H9 (cell line): Measurements from ENCODE around the gene TTC24. TPM values are rescaled to one million over a fixed set of nuclear protein-coding genes. Genes with fewer than 3 reads are reported as not detected.

ENCODE experiments used
- DNase-seq: peaks from one replicate; pipeline ENCODE4 v3.0.0-alpha.2; 2017
- H2AFZ ChIP-seq: one replicate; pipeline ENCODE4 v1.6.1; 2013; ENCODE audit warnings: mild to moderate bottlenecking, low read length, control low read depth, moderate library complexity
- H2AK5ac ChIP-seq: 2 replicates; pipeline ENCODE4 v1.6.1; 2013; ENCODE audit warnings: low read length, control low read depth, mixed read lengths; ENCODE audit not compliant: insufficient read length
- H2BK120ac ChIP-seq: one replicate; pipeline ENCODE4 v1.6.1; 2013; ENCODE audit warnings: low read depth, mild to moderate bottlenecking, low read length, control low read depth, inconsistent platforms; ENCODE audit not compliant: poor library complexity, severe bottlenecking
- H2BK12ac ChIP-seq: 2 replicates; pipeline ENCODE4 v1.6.1; 2013; ENCODE audit warnings: low read length, control low read depth, mixed read lengths, low read depth; ENCODE audit not compliant: insufficient read length
- H2BK15ac ChIP-seq: 2 replicates; pipeline ENCODE4 v1.6.1; 2013; ENCODE audit warnings: low read depth, low read length, control low read depth
- H2BK20ac ChIP-seq: one replicate; pipeline ENCODE4 v1.6.1; 2013; ENCODE audit warnings: low read depth, mild to moderate bottlenecking, low read length, control low read depth, inconsistent platforms; ENCODE audit not compliant: poor library complexity, severe bottlenecking
- H2BK5ac ChIP-seq: 2 replicates; pipeline ENCODE4 v1.6.1; 2013; ENCODE audit warnings: low read length, control low read depth, mixed read lengths; ENCODE audit not compliant: insufficient read length
- H3K14ac ChIP-seq: 2 replicates; pipeline ENCODE4 v1.6.1; 2013; ENCODE audit warnings: low read length, control low read depth; ENCODE audit not compliant: insufficient read depth
- H3K18ac ChIP-seq: 2 replicates; pipeline ENCODE4 v1.6.1; 2013; ENCODE audit warnings: low read depth, mild to moderate bottlenecking, mixed read lengths, low read length, control low read depth; ENCODE audit not compliant: insufficient read length
- H3K23ac ChIP-seq: 2 replicates; pipeline ENCODE4 v1.6.1; 2013; ENCODE audit warnings: low read length, control low read depth, mixed read lengths, low read depth; ENCODE audit not compliant: insufficient read length
- H3K23me2 ChIP-seq: 2 replicates; pipeline ENCODE4 v1.6.1; 2013; ENCODE audit warnings: low read depth, mild to moderate bottlenecking, mixed read lengths, low read length, control low read depth; ENCODE audit not compliant: insufficient read length, poor library complexity, severe bottlenecking
- H3K27ac ChIP-seq: 2 replicates; pipeline ENCODE4 v1.5.1; 2013; ENCODE audit warnings: low read length, control low read depth, mixed read lengths, low read depth; ENCODE audit not compliant: insufficient read length
- H3K27me3 ChIP-seq: 2 replicates; pipeline ENCODE4 v1.6.1; 2013; ENCODE audit warnings: low read length, control low read depth, inconsistent platforms; ENCODE audit not compliant: insufficient read depth
- H3K4ac ChIP-seq: 2 replicates; pipeline ENCODE4 v1.6.1; 2013; ENCODE audit warnings: low read depth, mild to moderate bottlenecking, control low read depth, inconsistent platforms, low read length, moderate library complexity
- H3K4me1 ChIP-seq: 2 replicates; pipeline ENCODE4 v1.6.1; 2013; ENCODE audit warnings: low read length, control low read depth, inconsistent platforms; ENCODE audit not compliant: insufficient read depth
- H3K4me2 ChIP-seq: 2 replicates; pipeline ENCODE4 v1.6.1; 2013; ENCODE audit warnings: low read length, control low read depth, mixed read lengths; ENCODE audit not compliant: insufficient read length, insufficient read depth
- H3K56ac ChIP-seq: 2 replicates; pipeline ENCODE4 v1.6.1; 2013; ENCODE audit warnings: low read depth, mild to moderate bottlenecking, mixed read lengths, low read length, control low read depth; ENCODE audit not compliant: insufficient read length
- H3K79me1 ChIP-seq: 2 replicates; pipeline ENCODE4 v1.6.1; 2013; ENCODE audit warnings: low read depth, mild to moderate bottlenecking, moderate library complexity, low read length, control low read depth, inconsistent platforms; ENCODE audit not compliant: insufficient read depth, poor library complexity, severe bottlenecking
- H3K79me2 ChIP-seq: 2 replicates; pipeline ENCODE4 v1.6.1; 2013; ENCODE audit warnings: low read length, control low read depth, inconsistent platforms; ENCODE audit not compliant: insufficient read depth
- H3K9ac ChIP-seq: 2 replicates; pipeline ENCODE4 v1.6.1; 2013; ENCODE audit warnings: low read length, control low read depth, mixed read lengths; ENCODE audit not compliant: insufficient read length; ENCODE audit errors: extremely low read depth
- H3K9me3 ChIP-seq: one replicate; pipeline ENCODE4 v1.6.1; 2013; ENCODE audit warnings: low read depth, low read length, inconsistent platforms; ENCODE audit not compliant: control insufficient read depth
- H3T11ph ChIP-seq: one replicate; pipeline ENCODE4 v1.6.1; 2013; ENCODE audit warnings: mild to moderate bottlenecking, low read length, control low read depth, inconsistent platforms
- H4K20me1 ChIP-seq: one replicate; pipeline ENCODE4 v1.6.1; 2013; ENCODE audit not compliant: control insufficient read depth, insufficient read length, insufficient read depth
- H4K5ac ChIP-seq: 2 replicates; pipeline ENCODE4 v1.6.1; 2013; ENCODE audit warnings: low read depth, mild to moderate bottlenecking, mixed read lengths, low read length, control low read depth; ENCODE audit not compliant: insufficient read length
- H4K8ac ChIP-seq: replicated peaks from 2 replicates; pipeline ENCODE4 v1.6.1; 2013; ENCODE audit warnings: low read length, control low read depth, mixed read lengths, low read depth; ENCODE audit not compliant: insufficient read length
- H4K91ac ChIP-seq: 2 replicates; pipeline ENCODE4 v1.6.1; 2013; ENCODE audit warnings: low read depth, mild to moderate bottlenecking, moderate library complexity, mixed read lengths, low read length, control low read depth; ENCODE audit not compliant: insufficient read length
- H3K27ac Mint-ChIP-seq, 3 experiments: 2 replicates in 2 of 3; 3 replicates in 1 of 3; pipeline ENCODE4 v1.8.0; 2020 to 2021; ENCODE audit warnings: mixed read lengths in 3 of 3, mild to moderate bottlenecking in 1 of 3, moderate library complexity in 1 of 3
- H3K27me3 Mint-ChIP-seq: 2 replicates; pipeline ENCODE4 v1.8.0; 2021; ENCODE audit warnings: low read depth, mild to moderate bottlenecking, moderate library complexity, mixed read lengths
- H3K36me3 Mint-ChIP-seq, 3 experiments: 2 replicates in 2 of 3; 3 replicates in 1 of 3; pipeline ENCODE4 v1.8.0; 2020 to 2021; ENCODE audit warnings: low read depth in 3 of 3, mixed read lengths in 3 of 3; ENCODE audit not compliant: insufficient read depth in 1 of 3
- H3K4me1 Mint-ChIP-seq, 2 experiments: 2 replicates each; pipeline ENCODE4 v1.8.0; 2020; ENCODE audit warnings: mixed read lengths in 2 of 2
- H3K4me3 Mint-ChIP-seq, 2 experiments: 2 replicates in 1 of 2; 3 replicates in 1 of 2; pipeline ENCODE4 v1.8.0; 2020 to 2021; ENCODE audit warnings: mild to moderate bottlenecking in 2 of 2, mixed read lengths in 2 of 2, moderate library complexity in 1 of 2
- H3K9me3 Mint-ChIP-seq, 2 experiments: 2 replicates in 1 of 2; 3 replicates in 1 of 2; pipeline ENCODE4 v1.8.0; 2020; ENCODE audit warnings: mild to moderate bottlenecking in 2 of 2, mixed read lengths in 2 of 2, moderate library complexity in 1 of 2
- CTCF ChIP-seq: fragments of 200-600 bp; sonication (generic); conservative IDR thresholded peaks from 3 replicates; pipeline ENCODE4 v1.8.0; 2021; ENCODE audit warnings: antibody characterized with exemption, mild to moderate bottlenecking
- WGBS: extraction: QIAGEN DNeasy Blood & Tissue Kit; methylation state at CpG from one replicate; pipeline ENCODE4 v1.1.7; 2013; ENCODE audit warnings: missing lambda C conversion rate, low lambda C conversion rate, mixed read lengths; ENCODE audit not compliant: insufficient read length; ENCODE audit errors: extremely low coverage; 5-methylcytosine and 5-hydroxymethylcytosine counted together
- total RNA-seq: library from RNA; stranded (reverse); gene quantifications from 2 replicates; pipeline ENCODE4 v1.2.1, GENCODE V29; 2021

TTC24 gene
- total RNA-seq, 1 experiment from 2014 or later, result 0.26 TPM

DNA sequence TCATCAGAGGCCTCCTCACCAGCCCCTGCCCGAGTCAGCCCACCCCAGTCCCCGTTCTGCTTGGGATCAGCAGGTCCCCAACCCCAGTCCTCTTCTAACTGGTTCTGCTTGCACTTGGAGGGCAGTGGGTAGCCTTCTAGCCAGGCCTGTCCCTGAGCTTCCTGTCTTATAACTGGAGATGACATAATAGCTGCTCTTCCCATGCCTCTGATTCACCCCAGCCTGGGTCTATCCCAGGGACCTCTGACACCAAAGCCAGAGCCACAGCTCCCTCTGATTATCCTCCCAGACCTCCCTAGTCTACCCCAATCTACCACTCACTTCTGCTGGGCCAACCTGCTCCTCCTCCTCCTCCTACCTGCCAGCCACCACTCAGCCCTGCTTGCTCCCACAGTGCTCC, 38.6 kb upstream of the TTC24 start:
- no peak overlapping the region for H3K14ac ChIP-seq
- no peaks in the 10 kb centered on the region for H3K79me2 ChIP-seq
- no peak overlapping the region for H2BK15ac ChIP-seq
- Mint-ChIP-seq H3K27ac (no peak overlapping the region; a peak in 1 of 7 replicates), H3K27me3 (no peaks in the 10 kb centered on the region), H3K4me3 (no peak overlapping the region), H3K36me3 (peaks cover 20 to 55% (median 54%) of the 10 kb centered on the region in 3 experiments), H3K9me3 (no peaks in the 10 kb centered on the region), H3K4me1 (peaks cover 3 to 9% of the 10 kb centered on the region in 2 experiments; a peak in 2 of 4 replicates)
- no peak overlapping the region for H2BK5ac ChIP-seq
- no peak overlapping the region for H4K91ac ChIP-seq
- no CpG with 5 or more reads among the region's 2 CpGs for WGBS
- H3K18ac ChIP-seq, result no peak overlapping the region
- H3K56ac ChIP-seq, result no peak overlapping the region
- no peak overlapping the region for H3K27ac ChIP-seq
- no peak overlapping the region for H2BK120ac ChIP-seq
- H4K8ac ChIP-seq, result no peak overlapping the region
- H3K4me2 ChIP-seq, result no peak overlapping the region
- H3K9ac ChIP-seq, result no peak overlapping the region
- no peak overlapping the region for H2BK20ac ChIP-seq
- no peaks in the 10 kb centered on the region for H3K9me3 ChIP-seq
- no peaks in the 10 kb centered on the region for H3K27me3 ChIP-seq
- H4K5ac ChIP-seq, result no peak overlapping the region
- no peak overlapping the region for H2AFZ ChIP-seq
- no peak for TF ChIP-seq CTCF
- H3K23me2 ChIP-seq, result no peaks in the 10 kb centered on the region
- no peak overlapping the region for H3K23ac ChIP-seq
- no peaks in the 10 kb centered on the region for H4K20me1 ChIP-seq
- H3K4me1 ChIP-seq, result no peaks in the 10 kb centered on the region
- no peak overlapping the region for H3K4ac ChIP-seq
- no peak overlapping the region for H2AK5ac ChIP-seq
- DNase-seq, result no peak
- H3T11ph ChIP-seq, result no peak overlapping the region
- H3K79me1 ChIP-seq, result no peaks in the 10 kb centered on the region
- no peak overlapping the region for H2BK12ac ChIP-seq
